CD4-positive, alpha-beta memory T cell (primary cell): ENCODE results near the gene PRKD2. TPM values are rescaled to one million over a fixed set of nuclear protein-coding genes. Genes with fewer than 3 reads are reported as not detected.

ENCODE experiments used
- CTCF ChIA-PET: fragments of 350-600 bp; sonication (Branson Sonifier 250); formaldehyde crosslinking; loops from one replicate; lab custom pipeline; 2021; ENCODE audit warnings: inconsistent platforms; ENCODE audit not compliant: partially characterized antibody; lab: Charles Lee
- POLR2A ChIA-PET: fragments of 350-600 bp; sonication (Branson Sonifier 250); formaldehyde crosslinking; loops from one replicate; lab custom pipeline; 2021; ENCODE audit not compliant: partially characterized antibody; lab: Charles Lee
- DNase-seq, 5 donors: peaks; one replicate each; pipeline versions ENCODE4 v3.0.0 to v3.0.0-alpha.2; 2020 to 2022; ENCODE audit warnings: mixed read lengths in 1 of 5
- H3K27ac ChIP-seq: one replicate; pipeline ENCODE4 v1.7.0; 2013; ENCODE audit warnings: low read depth, low read length
- H3K27me3 ChIP-seq: 2 replicates; pipeline ENCODE4 v1.7.0; 2013; ENCODE audit warnings: mild to moderate bottlenecking, low read length, moderate library complexity; ENCODE audit not compliant: insufficient read depth
- H3K36me3 ChIP-seq: 2 replicates; pipeline ENCODE4 v1.7.0; 2013; ENCODE audit warnings: mild to moderate bottlenecking, low read length, moderate library complexity; ENCODE audit not compliant: insufficient read depth
- H3K4me1 ChIP-seq: 2 replicates; pipeline ENCODE4 v1.7.0; 2013; ENCODE audit warnings: mild to moderate bottlenecking, low read length, moderate library complexity; ENCODE audit not compliant: insufficient read depth
- H3K4me3 ChIP-seq, 2 donors: one replicate each; pipeline ENCODE4 v1.7.0; 2013; ENCODE audit warnings: low read length in 2 of 2, mild to moderate bottlenecking in 1 of 2
- H3K9me3 ChIP-seq, 2 donors: one replicate each; pipeline ENCODE4 v1.7.0; 2013; ENCODE audit warnings: low read length in 2 of 2, control low read depth in 1 of 2; ENCODE audit not compliant: control insufficient read depth in 1 of 2
- H3K27ac Mint-ChIP-seq, 7 donors: one replicate each; pipeline ENCODE4 v1.8.0; 2020 to 2021; ENCODE audit warnings: mixed read lengths in 7 of 7, mild to moderate bottlenecking in 6 of 7, inconsistent platforms in 3 of 7, moderate library complexity in 3 of 7
- H3K27me3 Mint-ChIP-seq, 2 donors: one replicate each; pipeline ENCODE4 v1.8.0; 2020 to 2021; ENCODE audit warnings: mixed read lengths in 2 of 2
- H3K36me3 Mint-ChIP-seq, 2 donors: one replicate each; pipeline ENCODE4 v1.8.0; 2020 to 2021; ENCODE audit warnings: mixed read lengths in 2 of 2, inconsistent platforms in 1 of 2, mild to moderate bottlenecking in 1 of 2
- H3K4me1 Mint-ChIP-seq, 4 donors: one replicate each; pipeline ENCODE4 v1.8.0; 2020 to 2021; ENCODE audit warnings: mixed read lengths in 4 of 4, mild to moderate bottlenecking in 1 of 4
- H3K4me3 Mint-ChIP-seq, 8 donors: one replicate each; pipeline ENCODE4 v1.8.0; 2020 to 2021; ENCODE audit warnings: mixed read lengths in 8 of 8, mild to moderate bottlenecking in 7 of 8, moderate library complexity in 6 of 8, inconsistent platforms in 3 of 8
- H3K9me3 Mint-ChIP-seq, 8 donors: one replicate each; pipeline ENCODE4 v1.8.0; 2020 to 2021; ENCODE audit warnings: mixed read lengths in 8 of 8, mild to moderate bottlenecking in 5 of 8, inconsistent platforms in 3 of 8, moderate library complexity in 1 of 8
- intact Hi-C: fragments of 100-400 bp; cut with micrococcal nuclease; formaldehyde crosslinking; loops from one replicate; pipeline ENCODE4 v1.15.1; 2023
- polyA plus RNA-seq, 2 donors: library from polyadenylated mRNA; unstranded; fragments of 300-500 nt; fragmentation: Illumina TruSeq; gene quantifications; one replicate each; pipeline ENCODE4 v1.2.3, GENCODE V29; 2021
- total RNA-seq, 2 experiments: library from RNA; stranded (reverse); gene quantifications; one replicate each; pipeline ENCODE4 v1.2.3, GENCODE V29; 2021

Gene PRKD2
- total and polyA plus RNA-seq, 4 experiments from 2014 or later = 27.6 to 122 (median 102) TPM

- no peaks in the 10 kb centered on the region for H3K9me3 ChIP-seq
- DNase-seq = peak; percentile 63 to 73 (median 63)
- H3K27ac ChIP-seq = no peak overlapping the region
- H3K27me3 ChIP-seq = no peaks in the 10 kb centered on the region
- no peak overlapping the region for H3K4me3 ChIP-seq
- peaks cover 4 to 24% of the 10 kb centered on the region in 2 donors for H3K36me3 Mint-ChIP-seq
- intact Hi-C loops = loop anchor here (1.0 to 5.0 kb wide), 3 partner anchors 44 to 219 kb away; no protein-coding TSS in a partner anchor
- H3K4me1 Mint-ChIP-seq = peaks cover 25 to 49% (median 36%) of the 10 kb centered on the region in 4 donors
- H3K9me3 Mint-ChIP-seq = no peaks in the 10 kb centered on the region
- CTCF ChIA-PET = interaction anchor here (0.6 to 15.7 kb wide), 13 partner anchors 8 to 237 kb away, joined by 3 to 335 read pairs (median 3); no protein-coding TSS in a partner anchor
- H3K36me3 ChIP-seq = peaks cover 4% of the 10 kb centered on the region
- peaks cover 24% of the 10 kb centered on the region for H3K4me1 ChIP-seq
- no peaks in the 10 kb centered on the region for H3K27me3 Mint-ChIP-seq
- POLR2A ChIA-PET = interaction anchor here (1.2 kb wide), 1 partner anchor 73 kb away, joined by 3 read pairs; no protein-coding TSS in a partner anchor
- H3K4me3 Mint-ChIP-seq = peak overlapping the region in 7 of 8 donors; percentile 16 to 77 (median 60)
- H3K27ac Mint-ChIP-seq = peak overlapping the region; percentile 71 to 95 (median 84)
Observed at GRCh38 chr19:46748325-46749109, 31.6 kb upstream of the PRKD2 start.

DNA sequence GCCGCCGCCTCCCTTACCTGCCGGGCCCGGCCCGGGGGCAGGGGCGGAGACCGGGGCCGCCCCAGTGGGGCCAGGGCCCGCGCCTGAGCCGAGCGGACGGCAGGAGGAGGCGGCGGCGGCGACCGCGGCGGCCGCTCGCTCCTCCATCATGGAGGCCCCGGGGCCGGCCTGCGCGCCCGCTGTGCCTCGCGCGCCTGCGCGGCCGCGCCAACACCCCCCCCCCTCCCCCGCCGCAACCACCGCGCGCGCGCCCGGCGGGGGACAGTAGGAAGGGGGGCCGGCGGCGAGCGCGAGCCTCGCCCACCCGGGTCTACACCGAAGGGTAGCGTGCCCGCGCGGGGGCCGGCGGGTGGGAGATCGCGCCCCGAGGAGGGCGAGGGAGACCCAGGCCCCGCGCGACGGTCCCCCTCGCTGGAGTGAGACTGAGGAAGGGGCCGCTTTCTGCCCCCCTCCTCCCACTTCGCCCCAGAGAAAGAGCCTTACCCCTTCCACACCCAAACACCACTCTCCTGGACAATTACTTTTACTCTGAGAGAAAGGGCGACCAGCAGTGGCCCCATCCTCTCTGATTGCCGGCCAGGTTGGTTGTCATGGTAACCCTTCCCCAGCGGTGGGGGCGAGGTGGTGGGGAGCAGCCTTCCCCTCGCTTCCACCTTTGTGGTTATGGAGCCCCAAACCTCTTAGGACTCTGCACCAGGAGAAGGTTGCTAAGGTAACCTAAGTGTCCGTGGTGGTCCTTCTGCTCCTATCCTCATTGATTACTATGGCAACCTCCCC lies 29.6 kb upstream of the PRKD2 start, which contains the start of gene STRN4:
STRN4 (minus strand) TSS at position 170 of the 777 bp plus-strand sequence; CDS start at position 150, 20 bp downstream.
- DNase-seq = peak; percentile 49 to 74 (median 52)
- peak within 1 kb of the TSS; percentile 54 to 80 for H3K4me3 ChIP-seq
- POLR2A ChIA-PET = interaction anchor here (1.3 kb wide), 1 partner anchor 146 kb away, joined by 8 read pairs; the partner anchor contains the start of gene CALM3

DNA sequence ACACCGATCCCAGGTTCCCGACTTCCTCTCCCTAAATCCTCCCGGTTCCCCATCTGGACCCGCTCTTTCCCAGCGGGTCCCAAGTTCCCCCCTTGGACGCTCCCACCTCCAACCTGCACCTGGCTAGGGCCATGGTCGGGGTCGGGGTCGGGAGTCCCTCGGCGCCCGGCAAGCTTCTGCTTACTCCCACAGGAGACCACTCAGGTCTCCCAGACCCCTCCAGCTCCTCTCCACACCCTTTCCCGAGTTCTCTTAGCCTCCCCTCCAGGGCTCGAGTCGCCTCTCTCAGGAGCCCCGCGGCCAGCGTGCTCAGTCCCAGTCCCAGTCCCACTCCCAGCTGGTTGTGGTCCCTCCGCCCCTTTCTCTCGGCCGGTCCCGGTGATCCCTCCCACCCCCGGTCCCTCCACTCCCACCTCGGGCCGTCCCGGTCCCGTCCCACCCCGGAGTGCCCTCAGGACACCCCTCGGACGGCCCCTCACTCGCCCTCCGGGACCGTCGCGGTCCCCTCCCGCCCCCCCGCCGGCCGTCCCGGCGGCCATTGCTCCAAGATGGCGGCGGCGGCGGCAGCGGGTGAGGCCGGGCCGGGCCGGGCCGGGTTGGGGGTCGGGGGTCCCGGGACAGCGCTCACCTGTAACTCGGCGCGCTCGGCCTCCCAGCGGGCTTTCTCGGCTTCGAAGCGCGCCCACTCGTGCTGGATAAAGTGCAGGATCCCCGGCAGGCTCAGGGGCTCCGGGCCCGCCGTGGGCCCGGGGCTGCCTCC lies 28.8 kb upstream of the PRKD2 start, which contains the start of gene FKRP:
FKRP (plus strand) TSS at position 537 of the 760 bp plus-strand sequence. CDS start 9,394 bp downstream, outside the sequence.
- ChIA-PET POLR2A (interaction anchor here (0.6 to 1.8 kb wide), 5 partner anchors 19 to 145 kb away, joined by 3 to 8 read pairs (median 4); partner anchors contain the start of genes CALM3 and SLC1A5), CTCF (interaction anchor here (2.1 to 7.2 kb wide), 2 partner anchors 15 to 42 kb away, joined by 10 to 52 read pairs; no protein-coding TSS in a partner anchor)
- Mint-ChIP-seq H3K27ac (peak within 1 kb of the TSS; percentile 92 to 96 (median 95)), H3K27me3 (no peaks in the 10 kb centered on the region), H3K36me3 (peaks cover 6 to 20% of the 10 kb centered on the region in 2 donors), H3K9me3 (no peaks in the 10 kb centered on the region), H3K4me1 (peaks cover 38 to 71% (median 53%) of the 10 kb centered on the region in 4 donors), H3K4me3 (peak within 1 kb of the TSS; percentile 88 to 94 (median 90))
- Histone ChIP-seq H3K27ac (peak within 1 kb of the TSS; percentile 76), H3K9me3 (no peaks in the 10 kb centered on the region), H3K36me3 (peaks cover 11% of the 10 kb centered on the region), H3K4me3 (peak within 1 kb of the TSS; percentile 54 to 80), H3K4me1 (peaks cover 43% of the 10 kb centered on the region), H3K27me3 (no peaks in the 10 kb centered on the region)
- DNase-seq = peak in 3 of 5 donors; percentile 21 to 44 (median 27)
- intact Hi-C loops = loop anchor here (2.0 to 5.0 kb wide), 2 partner anchors 41 to 133 kb away; no protein-coding TSS in a partner anchor

More for the DNA sequence above, 29.6 kb upstream of the PRKD2 start, which contains the start of gene STRN4:
- Mint-ChIP-seq H3K4me1 (peaks cover 35 to 63% (median 49%) of the 10 kb centered on the region in 4 donors), H3K4me3 (peak within 1 kb of the TSS; percentile 88 to 94 (median 90)), H3K36me3 (peaks cover 4 to 20% of the 10 kb centered on the region in 2 donors), H3K27me3 (no peaks in the 10 kb centered on the region), H3K9me3 (no peaks in the 10 kb centered on the region), H3K27ac (peak within 1 kb of the TSS; percentile 92 to 96 (median 95))
- Histone ChIP-seq H3K9me3 (no peaks in the 10 kb centered on the region), H3K4me1 (peaks cover 35% of the 10 kb centered on the region), H3K27ac (peak within 1 kb of the TSS; percentile 76), H3K36me3 (peaks cover 8% of the 10 kb centered on the region), H3K27me3 (no peaks in the 10 kb centered on the region)
- intact Hi-C loops = loop anchor here (2.0 to 5.0 kb wide), 2 partner anchors 40 to 134 kb away; no protein-coding TSS in a partner anchor
- CTCF ChIA-PET = interaction anchor here (2.1 to 15.7 kb wide), 3 partner anchors 41 to 96 kb away, joined by 10 to 335 read pairs (median 82); no protein-coding TSS in a partner anchor

- POLR2A ChIA-PET = interaction anchor here (0.6 to 1.8 kb wide), 5 partner anchors 18 to 145 kb away, joined by 3 to 8 read pairs (median 4); partner anchors contain the start of genes CALM3 and SLC1A5
- peak overlapping the region; percentile 88 to 92 (median 90) for H3K4me3 Mint-ChIP-seq
- H3K9me3 Mint-ChIP-seq = no peaks in the 10 kb centered on the region
- intact Hi-C loops = loop anchor here (5.0 kb wide), 1 partner anchor 133 kb away; no protein-coding TSS in a partner anchor
- H3K4me3 ChIP-seq = peak overlapping the region; percentile 54 to 80
- peaks cover 7 to 19% of the 10 kb centered on the region in 2 donors for H3K36me3 Mint-ChIP-seq
- H3K27me3 Mint-ChIP-seq = no peaks in the 10 kb centered on the region
- H3K27ac ChIP-seq = peak overlapping the region; percentile 76
- CTCF ChIA-PET = interaction anchor here (1.0 to 7.2 kb wide), 3 partner anchors 13 to 41 kb away, joined by 4 to 52 read pairs (median 10); no protein-coding TSS in a partner anchor
- H3K4me1 ChIP-seq = peaks cover 47% of the 10 kb centered on the region
- DNase-seq = no peak
- H3K36me3 ChIP-seq = peaks cover 11% of the 10 kb centered on the region
- no peaks in the 10 kb centered on the region for H3K27me3 ChIP-seq
- H3K9me3 ChIP-seq = no peaks in the 10 kb centered on the region
- H3K4me1 Mint-ChIP-seq = peaks cover 43 to 78% (median 58%) of the 10 kb centered on the region in 4 donors
- peak overlapping the region; percentile 83 to 93 (median 88) for H3K27ac Mint-ChIP-seq
Observed at GRCh38 chr19:46745030-46745429, 28.1 kb upstream of the PRKD2 start.

GRCh38 chr19:46744005-46744691 lies 27.2 kb upstream of the PRKD2 start:
- ChIA-PET CTCF (interaction anchor here (1.0 to 7.2 kb wide), 3 partner anchors 14 to 40 kb away, joined by 4 to 52 read pairs (median 10); no protein-coding TSS in a partner anchor), POLR2A (interaction anchor here (1.8 kb wide), 1 partner anchor 30 kb away, joined by 6 read pairs; no protein-coding TSS in a partner anchor)
- Histone ChIP-seq H3K27ac (no peak overlapping the region), H3K9me3 (no peaks in the 10 kb centered on the region), H3K4me3 (no peak overlapping the region), H3K36me3 (peaks cover 14% of the 10 kb centered on the region), H3K4me1 (peaks cover 47% of the 10 kb centered on the region), H3K27me3 (no peaks in the 10 kb centered on the region)
- H3K27ac Mint-ChIP-seq = peak overlapping the region in 5 of 7 donors; percentile 57 to 93 (median 82)
- DNase-seq = no peak
- peak overlapping the region; percentile 88 to 92 (median 90) for H3K4me3 Mint-ChIP-seq
- H3K4me1 Mint-ChIP-seq = peaks cover 45 to 85% (median 61%) of the 10 kb centered on the region in 4 donors
- H3K36me3 Mint-ChIP-seq = peaks cover 5 to 24% of the 10 kb centered on the region in 2 donors
- H3K9me3 Mint-ChIP-seq = no peaks in the 10 kb centered on the region
- no peaks in the 10 kb centered on the region for H3K27me3 Mint-ChIP-seq
- intact Hi-C loops = no loop called here
